ENCODE measurements around the gene CALML3.

Gene CALML3

GRCh38 chr10:5508161-5508604 lies 16.6 kb upstream of the CALML3 start:
- no peak for DNase-seq

GRCh38 chr10:5508786-5509185 lies 16.0 kb upstream of the CALML3 start:
- DNase-seq, result no peak

- DNase-seq, result no peak
Observed at GRCh38 chr10:5509236-5509635, 15.5 kb upstream of the CALML3 start.

GRCh38 chr10:5509691-5510090 lies 15.1 kb upstream of the CALML3 start:
- no peak for DNase-seq

GRCh38 chr10:5510281-5511072 lies 14.3 kb upstream of the CALML3 start:
- no peak for DNase-seq

GRCh38 chr10:5511231-5511884 lies 13.4 kb upstream of the CALML3 start:
- DNase-seq, result no peak

GRCh38 chr10:5511885-5512280 lies 12.9 kb upstream of the CALML3 start:
- no peak for DNase-seq

GRCh38 chr10:5512331-5512730 lies 12.4 kb upstream of the CALML3 start:
- no peak for DNase-seq

GRCh38 chr10:5512881-5513612 lies 11.7 kb upstream of the CALML3 start:
- DNase-seq, result no peak

GRCh38 chr10:5514226-5514850 lies 10.4 kb upstream of the CALML3 start:
- no peak for DNase-seq

- DNase-seq, result no peak
Observed at GRCh38 chr10:5515948-5516761, 8.6 kb upstream of the CALML3 start.

- DNase-seq, result no peak
Observed at GRCh38 chr10:5517546-5517945, 7.2 kb upstream of the CALML3 start.

- no peak for DNase-seq
Observed at GRCh38 chr10:5518143-5518542, 6.6 kb upstream of the CALML3 start.

GRCh38 chr10:5519054-5519453 lies 5.7 kb upstream of the CALML3 start:
- no peak for DNase-seq

GRCh38 chr10:5522913-5523560 lies 1.7 kb upstream of the CALML3 start:
- peak; percentile 36 for DNase-seq

- DNase-seq, result peak; percentile 38
Observed at GRCh38 chr10:5523796-5524574, 776 bp upstream of the CALML3 start.

GRCh38 chr10:5525561-5526341 lies 990 bp downstream of the CALML3 start:
- DNase-seq, result peak; percentile 36

GRCh38 chr10:5526691-5527331 lies 2.0 kb downstream of the CALML3 start:
- peak; percentile 20 for DNase-seq

GRCh38 chr10:5527332-5528200 lies 2.8 kb downstream of the CALML3 start:
- peak; percentile 46 for DNase-seq

All from activated CD8-positive, alpha-beta memory T cell treated with anti-CD3 and anti-CD28 coated beads, Interleukin-2, amount 50 U/mL, for 48 hours (primary cell).